Measurements from ENCODE around the gene THAP12. TPM values are rescaled to one million over a fixed set of nuclear protein-coding genes. Genes with fewer than 3 reads are reported as not detected.

THAP12 gene
- total and polyA plus RNA-seq, 10 of the 15 experiments (the other 5 are each of a cell fraction or from before 2014, with no cell fraction given), result 12.6 to 45.6 (median 22.3) TPM

GRCh38 chr11:76395296-76395695, 14.4 kb upstream of the THAP12 start:
- intact Hi-C loops (cut with micrococcal nuclease; ENCODE audit: unreplicated experiment) (no loop called here), in situ Hi-C loops (cut with MboI) (no loop called here)
- Histone ChIP-seq H3K36me3 (ENCODE audit: control insufficient read depth in 2 of 2, insufficient read depth in 2 of 2, low read length in 1 of 2) (no peaks in the 10 kb centered on the region), H2AFZ (ENCODE audit: control insufficient read depth, low read depth, low read length) (no peak overlapping the region), H3K4me3 (no peak overlapping the region), H3K4me1 (ENCODE audit: control insufficient read depth, insufficient read depth, low read length) (no peaks in the 10 kb centered on the region), H4K20me1 (ENCODE audit: control insufficient read depth, insufficient read depth) (no peaks in the 10 kb centered on the region), H3K9ac (ENCODE audit: control insufficient read depth, insufficient read depth, low read length) (no peak overlapping the region), H3K4me2 (ENCODE audit: control insufficient read depth, insufficient read depth) (no peak overlapping the region), H3K27me3 (replicated peaks in 1 of 2; ENCODE audit: control insufficient read depth in 2 of 2, insufficient read depth in 2 of 2, low read length in 1 of 2) (no peaks in the 10 kb centered on the region), H3K27ac (ENCODE audit: control insufficient read depth, insufficient read depth) (no peak overlapping the region), H3K9me3 (replicated peaks; ENCODE audit: control insufficient read depth, insufficient read depth, low read length) (no peaks in the 10 kb centered on the region), H3K79me2 (ENCODE audit: control insufficient read depth, insufficient read depth, low read length) (no peaks in the 10 kb centered on the region)
- TF ChIP-seq ZBED1 (IDR thresholded peaks at IDR 0.05; ENCODE audit: borderline replicate concordance), result no peak
- TF ChIP-seq NFIC (IDR thresholded peaks at IDR 0.05; ENCODE audit: low read depth, low read length), result no peak
- TF ChIP-seq ZBTB33 (IDR thresholded peaks at IDR 0.05), result no peak
- TF ChIP-seq CBX5 (IDR thresholded peaks at IDR 0.05; ENCODE audit: low read depth), result no peak
- TF ChIP-seq ATF7 (IDR thresholded peaks at IDR 0.05; ENCODE audit: low read depth), result no peak
- TF ChIP-seq NFYB (IDR thresholded peaks at IDR 0.05; ENCODE audit: insufficient read depth, low read depth, low read length), result no peak
- no peak for TF ChIP-seq IRF4 (IDR thresholded peaks at IDR 0.05; ENCODE audit: low read depth, low read length)
- TF ChIP-seq ZZZ3 (IDR thresholded peaks at IDR 0.05; ENCODE audit: control insufficient read depth, insufficient read length, low read depth), result no peak
- no peak for TF ChIP-seq BCL3 (IDR thresholded peaks at IDR 0.05; ENCODE audit: borderline replicate concordance, insufficient read depth, low read depth, low read length, poor library complexity, severe bottlenecking)
- no peak for TF ChIP-seq PRDM15 (CRISPR knock-in tag; IDR thresholded peaks at IDR 0.05)
- no peak for TF ChIP-seq BHLHE40 (IDR thresholded peaks at IDR 0.05; ENCODE audit: borderline replicate concordance in 1 of 2, low read depth in 2 of 2, low read length in 1 of 2)
- ATAC-seq, result no peak
- CTCF ChIA-PET, result interaction anchor here (1.2 kb wide), 1 partner anchor 17 kb away, joined by 3 read pairs; no protein-coding TSS in a partner anchor
- RAD21 ChIA-PET (ENCODE audit: unreplicated experiment), result no interaction called here
- no TSS peak for BruUV-seq (replicated peaks)
- 61% methylated on average over 1 of the region's 1 CpG for WGBS (ENCODE audit: insufficient coverage, insufficient replicate concordance, low lambda C conversion rate, missing lambda C conversion rate)
- no peak for DNase-seq (ENCODE audit: low read depth, low spot score)
- POLR2A ChIA-PET, result no interaction called here
- FAIRE-seq, result no peak
- SMC1A ChIA-PET (ENCODE audit: uncharacterized antibody, unreplicated experiment), result interaction anchor here (1.4 kb wide), 1 partner anchor 13 kb away, joined by 4 read pairs; the partner anchor contains the start of gene GVQW3

Data from GM12878 (cell line).